GM12892 (cell line): Measurements from ENCODE around the gene FLCN.

ENCODE experiments used
- POLR2A ChIP-seq: IDR thresholded peaks from 2 replicates; pipeline ENCODE4 v1.6.1; 2011; ENCODE audit warnings: low read depth, low read length, control low read depth
- POLR2AphosphoS5 ChIP-seq: IDR thresholded peaks from 2 replicates; pipeline ENCODE4 v1.6.1; 2011; ENCODE audit warnings: low read depth, low read length, control low read depth
- TAF1 ChIP-seq: IDR thresholded peaks from 2 replicates; pipeline ENCODE4 v1.6.1; 2011; ENCODE audit warnings: low read depth, mild to moderate bottlenecking, control low read depth, low read length, borderline replicate concordance

- TF ChIP-seq TAF1: no peak
- no peak for TF ChIP-seq POLR2A
- no peak for TF ChIP-seq POLR2AphosphoS5
Measured at GRCh38 chr17:17164676-17165075, 72.3 kb downstream of the FLCN start.
